NCI-H2107 (cell line): ENCODE measurements around the gene GINS3.

ENCODE experiments used
- DNase-seq: peaks from one replicate; lab custom pipeline; 2025; lab: John Stamatoyannopoulos, UW

Gene GINS3

DNA sequence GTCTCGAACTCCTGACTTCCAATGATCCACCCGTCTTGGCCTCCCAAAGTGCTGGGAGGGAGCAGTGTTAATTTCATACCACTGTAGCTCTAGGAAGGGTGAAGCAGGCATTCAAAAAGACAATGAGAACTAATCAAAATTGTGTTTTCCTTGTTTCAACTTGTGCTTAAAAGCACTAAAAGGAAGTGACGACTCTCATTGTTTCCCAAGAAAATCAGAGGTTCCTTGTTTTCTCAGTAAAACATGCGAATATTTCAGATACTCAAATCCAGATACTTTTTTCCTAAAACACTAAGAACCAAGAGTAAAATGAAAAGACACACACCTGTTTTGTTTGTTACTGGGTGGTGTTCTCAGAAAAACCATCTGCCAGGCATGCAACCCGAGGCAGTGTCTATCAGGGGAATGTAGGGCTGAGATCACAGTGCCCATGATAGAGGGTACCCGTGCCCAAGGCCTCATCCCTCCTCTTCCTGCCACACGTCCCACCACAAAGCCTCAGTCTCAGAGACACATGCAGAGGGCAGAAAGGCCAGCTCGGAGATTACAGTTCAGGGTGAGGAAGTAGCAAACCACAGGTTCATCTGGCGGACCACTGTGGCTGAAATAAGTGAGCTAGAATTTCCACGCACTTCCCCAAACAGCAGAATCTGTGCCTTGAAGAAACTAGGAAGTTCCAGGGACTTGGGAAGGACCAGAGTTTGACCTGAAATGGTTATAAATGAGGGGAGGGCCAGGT, 33.7 kb downstream of the GINS3 start:
- no peak for DNase-seq

DNA sequence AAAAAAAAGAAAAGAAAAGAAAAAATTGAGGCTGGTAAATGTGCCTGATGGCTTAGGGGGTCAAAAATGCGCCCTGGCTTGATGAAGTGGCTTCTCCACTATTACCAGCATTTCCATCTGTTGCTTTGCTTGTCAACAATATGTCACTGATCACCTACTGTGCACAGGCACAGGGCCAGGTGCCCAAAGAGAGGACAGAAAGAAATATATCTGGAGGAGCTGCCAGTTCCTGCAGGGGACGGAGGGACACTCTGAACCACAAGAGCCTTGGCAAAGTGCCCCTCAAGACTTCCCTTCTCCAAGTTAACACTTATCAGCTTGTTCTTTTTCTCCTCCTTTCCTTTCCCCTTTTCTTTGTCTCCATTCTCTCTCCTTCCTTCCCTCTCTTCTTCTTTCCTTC, 34.7 kb downstream of the GINS3 start:
- no peak for DNase-seq

DNA sequence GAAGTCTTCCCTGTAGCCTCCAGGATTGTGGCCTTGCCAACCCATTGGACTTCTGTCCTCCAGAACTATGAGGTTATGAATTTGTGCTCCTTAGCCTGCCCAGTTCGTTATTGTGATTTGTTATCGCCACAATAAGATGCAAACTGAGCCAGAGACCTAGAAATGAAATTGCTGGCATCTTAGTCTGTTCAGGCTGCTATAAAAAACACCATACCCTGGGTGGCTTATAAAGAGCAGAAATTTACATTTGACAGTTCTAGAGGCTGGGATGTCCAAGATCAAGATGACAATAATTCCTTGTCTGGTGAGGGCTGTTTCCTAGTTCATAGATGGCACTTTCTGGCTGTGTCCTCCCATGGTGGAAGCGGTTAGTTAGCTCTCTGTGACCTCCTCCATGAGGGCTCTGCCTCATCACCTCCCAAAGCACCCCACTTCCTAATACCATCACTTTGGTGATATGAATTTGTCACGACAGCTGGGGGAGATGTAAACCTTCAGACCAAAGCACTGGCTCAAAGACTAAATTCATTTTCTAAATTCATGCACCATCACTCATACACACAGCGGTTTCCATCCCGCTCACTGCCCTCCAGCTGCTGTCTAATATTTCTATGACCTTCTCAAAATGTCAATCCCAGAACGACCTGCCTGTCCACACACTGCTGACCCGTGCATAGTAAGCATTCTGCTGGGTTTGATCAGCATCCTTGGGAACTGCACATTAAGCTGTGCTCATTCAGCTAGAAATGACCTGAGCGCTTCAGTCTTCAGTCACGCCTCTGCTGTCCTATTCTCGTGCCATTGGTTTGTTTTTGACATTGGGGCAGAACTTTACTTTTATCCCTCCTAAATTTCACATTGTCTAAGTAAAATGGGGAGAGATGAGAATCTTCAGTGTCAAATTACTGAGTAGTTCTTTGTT, 36.6 kb downstream of the GINS3 start:
- no peak for DNase-seq

DNA sequence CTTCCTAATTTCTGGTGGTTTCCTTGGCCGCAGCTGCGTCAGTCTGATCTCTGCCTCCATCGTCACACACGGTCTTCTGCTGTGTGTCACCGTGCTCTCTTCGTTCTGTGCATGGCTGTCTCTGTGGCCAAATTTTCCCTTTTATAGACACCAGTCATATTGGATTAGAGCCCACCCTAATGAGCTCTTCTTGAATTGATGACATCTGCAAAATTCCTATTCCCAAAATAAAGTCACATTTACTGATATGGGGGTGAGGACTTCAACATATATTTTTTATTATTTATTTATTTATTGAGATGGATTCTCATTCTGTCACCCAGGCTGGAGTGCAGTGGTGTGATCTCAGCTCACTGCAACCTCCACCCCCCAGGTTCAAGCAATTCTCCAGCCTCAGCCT, 38.4 kb downstream of the GINS3 start:
- no peak for DNase-seq

DNA sequence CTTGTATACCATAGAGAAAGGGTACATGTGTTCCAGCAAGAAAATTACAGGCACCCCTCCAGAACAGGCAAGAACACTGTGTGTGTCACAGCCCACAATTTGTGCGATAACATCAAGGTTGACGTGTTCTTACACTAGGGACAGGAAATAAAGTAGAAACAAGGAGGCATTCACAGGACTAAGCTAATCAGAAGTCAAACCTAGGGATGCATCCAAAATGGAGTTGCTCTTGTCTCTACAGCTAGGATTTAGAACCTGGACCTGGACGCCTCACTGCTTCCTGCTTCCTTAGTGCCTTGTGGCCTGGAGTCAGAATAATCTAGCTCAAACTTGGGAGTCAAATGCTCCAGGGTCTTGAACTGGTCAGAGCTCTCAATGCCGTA, 41.3 kb downstream of the GINS3 start:
- no peak for DNase-seq

DNA sequence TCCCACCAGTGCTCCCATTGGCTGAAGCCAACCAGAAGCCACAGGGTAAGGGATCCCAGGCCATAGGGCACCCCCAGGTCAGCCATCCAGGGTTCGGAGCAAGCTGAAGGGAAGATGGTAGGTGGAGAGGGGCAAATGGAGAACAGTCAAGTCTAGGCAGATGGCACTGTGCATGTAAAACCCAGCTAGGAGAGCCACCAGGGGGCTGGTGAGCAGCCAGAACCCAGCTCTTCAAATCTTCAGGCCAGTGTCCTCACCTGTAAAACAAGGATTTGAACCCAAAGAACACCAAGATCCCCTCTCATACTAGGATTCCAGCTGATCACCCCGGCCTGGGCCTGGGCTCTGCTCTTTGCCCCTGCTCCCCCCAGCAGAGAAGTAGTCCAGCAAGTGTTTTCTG, 43.5 kb downstream of the GINS3 start:
- DNase-seq, result no peak

DNA sequence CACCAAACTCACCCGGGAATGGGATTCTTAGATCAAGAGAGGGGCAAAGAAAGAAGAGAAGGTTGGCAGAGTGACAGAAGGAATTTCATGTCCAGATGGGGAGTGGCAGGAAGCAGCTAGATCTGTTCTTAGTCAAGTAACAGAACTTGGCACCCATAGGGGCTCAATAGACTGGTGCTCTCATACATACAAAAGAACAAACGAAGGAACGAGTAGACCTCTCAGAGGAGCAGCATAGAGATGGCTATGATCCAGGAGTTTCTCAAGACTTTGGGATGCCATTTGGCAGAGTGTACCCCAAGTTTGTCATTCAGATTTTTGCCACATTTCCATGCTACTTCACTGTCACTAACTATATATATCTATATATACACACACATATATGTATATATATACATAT, 47.9 kb downstream of the GINS3 start:
- no peak for DNase-seq

GRCh38 chr16:58442547-58442946, 50.3 kb downstream of the GINS3 start:
- peak; percentile 49 for DNase-seq

- no peak for DNase-seq
Measured at GRCh38 chr16:58443783-58444182, 51.5 kb downstream of the GINS3 start.

GRCh38 chr16:58444265-58444664, 52.0 kb downstream of the GINS3 start:
- DNase-seq, result no peak

DNA sequence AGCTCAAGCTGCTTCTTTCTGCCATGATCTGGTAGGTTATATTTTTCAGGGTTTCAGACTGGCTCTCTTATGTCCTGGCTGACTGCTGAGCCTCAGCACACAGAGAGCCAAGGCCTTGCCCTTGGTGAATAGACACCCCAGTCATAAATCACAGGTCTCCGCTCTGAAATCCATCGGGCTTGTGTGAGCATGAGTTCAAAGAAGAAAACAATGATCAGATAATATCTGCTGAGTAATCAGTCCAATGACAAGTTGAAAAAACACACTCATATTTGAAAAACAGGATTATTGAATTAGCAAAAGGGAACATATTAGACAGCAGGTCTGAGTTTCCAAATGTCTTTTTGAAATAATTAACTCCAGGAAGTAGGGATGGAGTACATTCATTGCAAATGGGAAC, 56.6 kb downstream of the GINS3 start:
- no peak for DNase-seq

- DNase-seq, result no peak
Measured at GRCh38 chr16:58449306-58449705, 57.0 kb downstream of the GINS3 start.

DNA sequence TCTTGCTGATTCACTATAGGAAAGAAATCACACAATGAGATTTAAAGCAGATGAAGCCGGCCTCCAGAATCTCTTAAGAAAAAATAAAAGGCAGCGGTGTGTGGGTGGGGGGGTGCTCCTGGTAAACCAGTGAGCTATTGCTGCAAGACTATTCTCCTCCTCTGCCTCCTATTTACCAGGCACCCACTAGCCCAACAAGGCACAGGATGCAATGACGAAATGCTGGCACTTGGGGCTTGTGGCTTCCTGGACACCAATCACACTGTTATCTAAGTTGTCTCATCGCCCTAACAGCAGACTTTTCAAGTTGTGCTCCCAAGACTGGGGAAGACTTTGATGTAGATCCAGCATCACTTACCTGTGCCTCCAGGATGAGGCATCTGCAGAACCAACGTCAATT, 57.5 kb downstream of the GINS3 start:
- no peak for DNase-seq

DNA sequence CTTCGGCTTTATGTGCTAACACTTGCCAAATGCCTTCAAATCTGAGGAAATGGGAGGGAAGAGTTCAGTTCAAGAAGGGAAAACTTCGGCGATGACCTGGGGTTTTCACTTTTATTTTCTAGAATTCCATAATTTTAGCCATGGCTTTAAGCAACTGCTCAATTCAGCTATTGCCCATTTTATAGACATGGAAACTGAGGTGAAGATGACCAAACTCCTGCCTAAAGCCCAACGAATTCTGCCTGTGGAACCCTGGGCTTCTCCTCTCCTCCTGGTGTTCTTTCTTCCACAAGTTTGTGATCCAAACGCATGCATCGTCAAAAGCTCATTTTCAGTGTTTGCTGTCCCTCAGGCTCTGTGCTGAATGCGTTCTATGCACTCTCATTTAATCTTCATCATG, 58.3 kb downstream of the GINS3 start:
- DNase-seq, result no peak

DNA sequence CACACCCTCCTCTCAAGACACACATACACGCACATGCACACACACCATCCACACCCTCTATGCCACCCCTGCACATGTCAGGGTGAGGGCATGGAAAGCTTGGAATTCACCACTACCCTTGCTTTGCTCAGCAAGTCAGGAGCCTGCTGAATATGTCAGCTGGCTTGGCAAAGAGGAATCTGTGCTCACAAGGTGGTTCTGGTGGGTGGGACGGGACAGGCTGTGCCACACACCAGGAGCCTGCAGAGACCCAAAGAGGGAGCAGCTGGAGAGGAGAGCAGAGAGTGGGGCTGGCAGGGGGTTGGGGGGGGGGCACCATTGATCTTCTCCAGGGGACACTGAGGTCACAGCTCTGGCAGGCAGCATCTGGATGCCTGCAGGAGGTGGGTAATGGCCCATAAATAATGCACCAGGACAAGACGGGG, 59.0 kb downstream of the GINS3 start:
- DNase-seq, result no peak

DNA sequence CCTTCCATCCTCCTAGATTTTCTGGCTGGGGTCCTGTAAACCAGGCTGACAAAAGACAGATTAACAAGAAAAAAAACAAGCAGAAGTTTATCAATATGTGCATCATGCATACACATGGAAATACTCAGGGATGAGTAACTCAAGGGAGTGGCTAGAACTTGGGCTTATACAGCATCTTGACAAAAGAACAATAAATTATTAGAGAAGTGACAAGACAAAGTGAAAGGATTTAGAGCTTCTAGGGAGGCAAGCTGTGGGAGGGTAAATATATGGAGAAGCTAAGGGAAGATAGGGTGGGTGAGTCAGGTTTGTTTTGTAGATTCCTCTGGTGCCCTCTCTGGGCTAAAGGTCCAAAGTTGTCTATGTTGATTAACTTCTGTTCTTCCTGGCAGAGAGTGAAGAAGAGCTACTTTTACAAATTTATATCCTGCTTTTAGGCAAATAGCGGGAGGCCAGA, 59.7 kb downstream of the GINS3 start:
- DNase-seq, result no peak

DNA sequence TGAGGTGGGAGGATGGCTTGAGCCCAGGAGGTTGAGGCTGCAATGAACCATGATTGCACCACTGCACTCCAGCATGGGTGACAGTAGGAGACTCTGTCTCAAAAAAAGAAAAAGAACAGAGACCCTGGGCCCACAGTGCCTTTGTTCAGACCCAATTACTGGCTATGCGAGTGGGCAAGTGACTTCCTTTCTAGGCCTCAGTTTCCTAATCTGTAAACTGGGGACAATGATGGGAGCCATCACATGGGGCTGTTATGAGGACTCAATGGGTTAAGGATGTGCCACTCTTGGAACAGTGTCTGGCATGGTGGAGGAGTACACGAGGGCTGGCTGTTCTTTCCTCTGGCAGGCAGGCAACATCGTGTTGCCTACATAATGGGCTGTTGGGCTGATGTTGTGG, 60.4 kb downstream of the GINS3 start:
- DNase-seq, result no peak

DNA sequence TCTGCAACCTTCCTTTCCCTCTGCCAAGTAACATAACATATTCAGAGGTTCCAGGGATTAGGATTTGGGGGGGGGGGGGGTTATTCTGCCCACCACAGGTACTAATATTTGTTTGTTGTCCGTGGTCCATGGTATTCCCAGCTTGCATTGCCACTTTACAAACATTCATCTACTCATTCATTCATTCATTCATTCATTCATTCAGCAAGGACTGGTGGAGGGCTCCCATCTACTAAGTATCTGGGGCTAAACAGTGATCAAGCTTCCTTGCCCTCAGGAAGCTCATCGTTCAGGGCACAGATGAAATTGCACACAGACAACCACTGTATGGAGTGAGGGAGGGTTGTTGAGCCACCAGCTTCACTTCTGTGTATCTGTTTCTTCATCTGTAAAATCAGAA, 61.9 kb downstream of the GINS3 start:
- no peak for DNase-seq

GRCh38 chr16:58454856-58455255, 62.6 kb downstream of the GINS3 start:
- no peak for DNase-seq
